Body of pancreas (tissue), 4 donors: ENCODE results near the gene SENP3.

ENCODE experiments used
- POLR2A ChIP-seq, 3 donors: fragments of 450-650 bp; IDR thresholded peaks; one replicate each; pipeline ENCODE4 v1.6.1; 2016; ENCODE audit warnings: antibody characterized with exemption in 3 of 3, mild to moderate bottlenecking in 2 of 3
- TF ChIP-seq, protein P1 (sequence below), 7 experiments: fragments of 450-650 bp in 4 of 7; fragments of 200-600 bp in 3 of 7; sonication (generic) in 3 of 7; IDR thresholded peaks; one replicate each; pipeline ENCODE4 v1.5.1; 2016 to 2019; ENCODE audit warnings: antibody characterized with exemption in 7 of 7

DNA sequence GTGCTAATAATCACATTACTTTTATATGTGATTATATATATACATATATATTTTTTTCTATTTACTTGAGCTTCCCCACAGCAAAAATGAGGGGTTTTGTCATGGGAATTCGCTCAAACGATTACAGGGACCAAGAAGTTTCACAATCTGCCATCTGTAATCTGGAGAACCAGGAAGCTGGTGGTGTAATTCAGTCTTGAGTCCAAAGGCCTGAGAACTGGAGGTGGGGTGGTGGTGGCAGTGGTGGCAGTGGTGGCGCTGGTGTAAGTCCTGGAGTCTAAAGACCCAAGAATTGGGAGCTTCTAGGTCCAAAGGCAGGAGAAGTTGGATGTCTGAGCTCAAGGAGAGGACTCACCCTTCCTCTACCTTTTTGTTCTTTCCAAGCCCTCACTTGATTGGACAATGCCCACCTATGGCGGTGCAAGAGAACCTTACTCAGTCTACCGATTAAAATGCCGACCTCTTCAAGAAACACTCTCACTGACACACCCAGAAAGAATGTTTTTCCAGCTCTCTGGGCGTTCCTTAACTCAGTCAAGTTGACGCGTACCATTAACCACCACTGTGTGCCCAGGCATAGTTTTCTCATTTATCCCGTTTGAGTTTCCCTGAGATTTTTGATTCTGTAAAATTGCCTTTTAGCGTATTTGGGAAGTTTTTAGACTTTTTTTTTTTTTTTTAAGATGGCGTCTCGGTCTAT lies 45.7 kb upstream of the SENP3 start:
- TF ChIP-seq, protein P1, sequence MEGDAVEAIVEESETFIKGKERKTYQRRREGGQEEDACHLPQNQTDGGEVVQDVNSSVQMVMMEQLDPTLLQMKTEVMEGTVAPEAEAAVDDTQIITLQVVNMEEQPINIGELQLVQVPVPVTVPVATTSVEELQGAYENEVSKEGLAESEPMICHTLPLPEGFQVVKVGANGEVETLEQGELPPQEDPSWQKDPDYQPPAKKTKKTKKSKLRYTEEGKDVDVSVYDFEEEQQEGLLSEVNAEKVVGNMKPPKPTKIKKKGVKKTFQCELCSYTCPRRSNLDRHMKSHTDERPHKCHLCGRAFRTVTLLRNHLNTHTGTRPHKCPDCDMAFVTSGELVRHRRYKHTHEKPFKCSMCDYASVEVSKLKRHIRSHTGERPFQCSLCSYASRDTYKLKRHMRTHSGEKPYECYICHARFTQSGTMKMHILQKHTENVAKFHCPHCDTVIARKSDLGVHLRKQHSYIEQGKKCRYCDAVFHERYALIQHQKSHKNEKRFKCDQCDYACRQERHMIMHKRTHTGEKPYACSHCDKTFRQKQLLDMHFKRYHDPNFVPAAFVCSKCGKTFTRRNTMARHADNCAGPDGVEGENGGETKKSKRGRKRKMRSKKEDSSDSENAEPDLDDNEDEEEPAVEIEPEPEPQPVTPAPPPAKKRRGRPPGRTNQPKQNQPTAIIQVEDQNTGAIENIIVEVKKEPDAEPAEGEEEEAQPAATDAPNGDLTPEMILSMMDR (IDR thresholded peaks at IDR 0.05): no peak
- no peak for TF ChIP-seq POLR2A (IDR thresholded peaks at IDR 0.05)
